AG04450 (cell line): ENCODE results near the gene KCNH1. TPM values are rescaled to one million over a fixed set of nuclear protein-coding genes. Genes with fewer than 3 reads are reported as not detected.

ENCODE experiments used
- CTCF ChIA-PET: fragments of 300-600, 350-600 bp; formaldehyde crosslinking; extraction: SDS; loops from one replicate; lab custom pipeline; 2022; ENCODE audit warnings: antibody characterized with exemption, inconsistent platforms; lab: Charles Lee
- POLR2A ChIA-PET: fragments of 350-600 bp; formaldehyde crosslinking; extraction: SDS; loops from one replicate; lab custom pipeline; 2021; ENCODE audit warnings: antibody characterized with exemption, inconsistent platforms; lab: Yijun Ruan, JAX
- DNase-seq: peaks from one replicate; pipeline ENCODE4 v3.0.0-alpha.2; 2011; ENCODE audit warnings: low read depth, low spot score
- H3K27ac ChIP-seq: one replicate; pipeline ENCODE4 v1.5.1; 2012; ENCODE audit warnings: low read depth, low read length, control low read depth
- H3K27me3 ChIP-seq: one replicate; pipeline ENCODE4 v1.6.0; 2012; ENCODE audit warnings: low read length; ENCODE audit not compliant: control insufficient read depth, insufficient read depth
- H3K4me3 ChIP-seq: 2 replicates; pipeline ENCODE4 v1.5.1; 2011; ENCODE audit warnings: mild to moderate bottlenecking, low read depth, low read length, control low read depth
- H3K9me3 ChIP-seq: 2 replicates; pipeline ENCODE4 v1.5.1; 2012; ENCODE audit warnings: low read length; ENCODE audit not compliant: control insufficient read depth, insufficient read depth
- polyA plus RNA-seq: library from polyadenylated mRNA; depleted of rRNA; stranded (reverse); fragments of >200 nt; gene quantifications from 2 replicates; pipeline ENCODE4 v1.2.3, GENCODE V29; 2011
- TF ChIP-seq, protein P1 (sequence below): IDR thresholded peaks from 2 replicates; pipeline ENCODE4 v1.5.1; 2011; ENCODE audit warnings: low read depth, low read length, control low read depth, inconsistent platforms

Gene KCNH1
- polyA plus RNA-seq, 1 experiment: 0.31 TPM

GRCh38 chr1:210645582-210646257 lies 488.2 kb downstream of the KCNH1 start:
- Histone ChIP-seq H3K9me3 (no peaks in the 10 kb centered on the region), H3K4me3 (no peak overlapping the region), H3K27ac (no peak overlapping the region), H3K27me3 (no peaks in the 10 kb centered on the region)
- DNase-seq: no peak
- CTCF ChIA-PET: no interaction called here
- POLR2A ChIA-PET: no interaction called here
- TF ChIP-seq, protein P1, sequence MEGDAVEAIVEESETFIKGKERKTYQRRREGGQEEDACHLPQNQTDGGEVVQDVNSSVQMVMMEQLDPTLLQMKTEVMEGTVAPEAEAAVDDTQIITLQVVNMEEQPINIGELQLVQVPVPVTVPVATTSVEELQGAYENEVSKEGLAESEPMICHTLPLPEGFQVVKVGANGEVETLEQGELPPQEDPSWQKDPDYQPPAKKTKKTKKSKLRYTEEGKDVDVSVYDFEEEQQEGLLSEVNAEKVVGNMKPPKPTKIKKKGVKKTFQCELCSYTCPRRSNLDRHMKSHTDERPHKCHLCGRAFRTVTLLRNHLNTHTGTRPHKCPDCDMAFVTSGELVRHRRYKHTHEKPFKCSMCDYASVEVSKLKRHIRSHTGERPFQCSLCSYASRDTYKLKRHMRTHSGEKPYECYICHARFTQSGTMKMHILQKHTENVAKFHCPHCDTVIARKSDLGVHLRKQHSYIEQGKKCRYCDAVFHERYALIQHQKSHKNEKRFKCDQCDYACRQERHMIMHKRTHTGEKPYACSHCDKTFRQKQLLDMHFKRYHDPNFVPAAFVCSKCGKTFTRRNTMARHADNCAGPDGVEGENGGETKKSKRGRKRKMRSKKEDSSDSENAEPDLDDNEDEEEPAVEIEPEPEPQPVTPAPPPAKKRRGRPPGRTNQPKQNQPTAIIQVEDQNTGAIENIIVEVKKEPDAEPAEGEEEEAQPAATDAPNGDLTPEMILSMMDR: no peak

- Histone ChIP-seq H3K27ac (no peak overlapping the region), H3K9me3 (no peaks in the 10 kb centered on the region), H3K27me3 (no peaks in the 10 kb centered on the region), H3K4me3 (no peak overlapping the region)
- DNase-seq: no peak
- TF ChIP-seq, protein P1: no peak
- ChIA-PET POLR2A (no interaction called here), CTCF (no interaction called here)
Observed at GRCh38 chr1:210641582-210641981, 492.4 kb downstream of the KCNH1 start.

DNA sequence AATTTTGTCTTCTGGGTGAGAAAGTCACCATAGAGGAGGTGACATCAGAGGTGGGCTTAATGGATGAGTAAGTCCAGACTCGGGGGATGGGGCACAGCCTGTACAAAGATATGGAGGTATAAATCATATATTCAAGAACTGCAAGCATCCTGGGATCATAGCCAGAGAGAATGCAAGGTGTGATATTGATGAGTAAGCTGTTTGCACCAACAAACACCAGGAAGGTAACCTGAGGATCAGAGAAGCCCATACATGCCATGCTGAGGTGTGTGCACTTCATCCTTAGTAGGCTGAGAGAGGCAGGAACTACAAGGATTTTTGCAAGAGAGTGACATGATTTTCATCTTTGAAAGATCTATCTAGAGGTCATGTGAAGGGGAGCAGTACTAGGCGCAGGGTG lies 498.8 kb downstream of the KCNH1 start:
- ChIA-PET POLR2A (no interaction called here), CTCF (no interaction called here)
- TF ChIP-seq, protein P1: no peak

GRCh38 chr1:210633636-210634035 lies 500.3 kb downstream of the KCNH1 start:
- TF ChIP-seq, protein P1: no peak
- ChIA-PET CTCF (no interaction called here), POLR2A (no interaction called here)
- no peaks in the 10 kb centered on the region for H3K9me3 ChIP-seq
- DNase-seq: no peak
- H3K27ac ChIP-seq: no peak overlapping the region
- H3K4me3 ChIP-seq: no peak overlapping the region
- H3K27me3 ChIP-seq: no peaks in the 10 kb centered on the region

More for the DNA sequence above, 498.8 kb downstream of the KCNH1 start:
- Histone ChIP-seq H3K9me3 (no peaks in the 10 kb centered on the region), H3K4me3 (no peak overlapping the region), H3K27ac (no peak overlapping the region), H3K27me3 (no peaks in the 10 kb centered on the region)
- DNase-seq: no peak

DNA sequence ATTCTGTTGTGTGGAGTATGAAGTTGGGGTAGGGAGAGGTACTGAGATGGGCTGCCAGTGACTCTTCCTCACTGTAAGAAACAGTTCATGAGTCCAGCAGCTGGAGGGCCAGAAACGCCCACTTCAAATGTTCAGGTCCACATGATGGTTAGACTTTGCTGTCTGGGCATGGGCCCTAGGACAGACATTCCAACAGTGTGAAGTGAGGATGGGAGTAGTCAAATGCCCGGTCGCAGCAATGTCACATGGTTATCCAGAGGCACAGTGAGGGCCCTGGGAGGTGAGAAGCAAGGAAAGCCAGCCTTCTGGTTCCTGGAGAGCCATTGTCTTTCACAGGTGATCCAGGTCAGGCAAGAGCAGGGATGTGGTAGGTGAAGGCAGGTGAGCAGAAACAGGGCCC lies 500.8 kb downstream of the KCNH1 start:
- ChIA-PET POLR2A (no interaction called here), CTCF (no interaction called here)
- TF ChIP-seq, protein P1: no peak
- H3K27ac ChIP-seq: no peak overlapping the region
- no peaks in the 10 kb centered on the region for H3K9me3 ChIP-seq
- DNase-seq: no peak
- no peaks in the 10 kb centered on the region for H3K27me3 ChIP-seq
- no peak overlapping the region for H3K4me3 ChIP-seq
